ENCODE data around the gene GPR153.

- TF ChIP-seq CTCF (IDR thresholded peaks at IDR 0.05) (no peak), POLR2A (IDR thresholded peaks at IDR 0.05) (no peak)
Observed at GRCh38 chr1:6302568-6302967, 41.7 kb upstream of the GPR153 start.
